ENCODE data around the gene RIIAD1.

The RIIAD1 gene, protein sequence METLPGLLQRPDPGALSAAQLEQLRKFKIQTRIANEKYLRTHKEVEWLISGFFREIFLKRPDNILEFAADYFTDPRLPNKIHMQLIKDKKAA

DNA sequence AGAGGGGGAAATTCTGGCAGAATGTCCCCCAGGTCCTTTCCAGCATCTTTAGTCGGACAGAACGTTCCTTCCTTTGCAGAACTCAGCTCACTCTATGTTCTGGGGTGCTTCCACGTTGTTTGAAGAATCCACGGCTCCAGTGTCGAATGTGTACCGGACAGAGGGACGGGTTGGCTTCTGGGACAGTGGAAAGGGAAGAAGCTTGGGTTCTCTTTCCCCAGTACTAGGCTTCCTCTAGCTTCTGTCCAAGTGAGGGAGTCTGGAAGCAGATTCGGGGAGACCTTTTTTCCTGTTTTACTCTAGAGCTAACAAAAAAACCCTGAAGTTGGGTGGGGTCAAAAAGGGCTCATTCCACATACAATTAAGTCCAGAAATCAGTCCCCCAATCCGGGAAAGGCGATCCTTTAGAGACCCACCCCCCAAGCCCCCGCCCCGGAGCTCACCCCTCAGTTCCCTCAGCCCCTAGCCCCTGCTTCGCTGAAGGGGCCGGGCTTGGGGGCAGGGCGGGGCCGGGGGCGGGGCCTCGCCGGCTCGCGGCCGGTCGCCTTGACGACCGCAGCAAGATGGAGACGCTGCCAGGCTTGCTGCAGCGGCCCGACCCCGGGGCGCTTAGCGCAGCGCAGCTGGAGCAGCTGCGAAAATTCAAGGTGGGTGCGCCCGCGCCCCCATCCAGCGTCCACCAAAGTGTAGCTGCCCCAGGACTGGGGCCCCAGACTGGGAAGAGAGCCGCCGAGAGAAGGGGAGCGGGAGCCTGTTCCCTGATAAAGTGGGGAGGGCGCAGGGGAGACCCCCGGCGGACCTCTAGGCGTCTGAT, at the start of gene RIIAD1:
RIIAD1 (plus strand) TSS at position 549 of the 814 bp plus-strand sequence; CDS start at position 564, 15 bp downstream.
- TF ChIP-seq ZNF623 (tag by site-specific recombination; IDR thresholded peaks at IDR 0.05) (no peak), SP3 (tag by site-specific recombination; IDR thresholded peaks at IDR 0.05) (0 out of 2 replicates have a peak, but pooled peaks have one; percentile 11), HOXA7 (CRISPR knock-in tag; IDR thresholded peaks at IDR 0.05; ENCODE audit: borderline replicate concordance) (no peak)
- TF ChIP-seq, protein P1, sequence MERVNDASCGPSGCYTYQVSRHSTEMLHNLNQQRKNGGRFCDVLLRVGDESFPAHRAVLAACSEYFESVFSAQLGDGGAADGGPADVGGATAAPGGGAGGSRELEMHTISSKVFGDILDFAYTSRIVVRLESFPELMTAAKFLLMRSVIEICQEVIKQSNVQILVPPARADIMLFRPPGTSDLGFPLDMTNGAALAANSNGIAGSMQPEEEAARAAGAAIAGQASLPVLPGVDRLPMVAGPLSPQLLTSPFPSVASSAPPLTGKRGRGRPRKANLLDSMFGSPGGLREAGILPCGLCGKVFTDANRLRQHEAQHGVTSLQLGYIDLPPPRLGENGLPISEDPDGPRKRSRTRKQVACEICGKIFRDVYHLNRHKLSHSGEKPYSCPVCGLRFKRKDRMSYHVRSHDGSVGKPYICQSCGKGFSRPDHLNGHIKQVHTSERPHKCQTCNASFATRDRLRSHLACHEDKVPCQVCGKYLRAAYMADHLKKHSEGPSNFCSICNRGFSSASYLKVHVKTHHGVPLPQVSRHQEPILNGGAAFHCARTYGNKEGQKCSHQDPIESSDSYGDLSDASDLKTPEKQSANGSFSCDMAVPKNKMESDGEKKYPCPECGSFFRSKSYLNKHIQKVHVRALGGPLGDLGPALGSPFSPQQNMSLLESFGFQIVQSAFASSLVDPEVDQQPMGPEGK (tag by site-specific recombination; IDR thresholded peaks at IDR 0.05), result no peak
- Histone ChIP-seq H3K36me3 (ENCODE audit: control insufficient read depth in 2 of 2, insufficient read depth in 1 of 2, low read length in 2 of 2) (no peaks in the 10 kb centered on the region), H3K27ac (ENCODE audit: extremely low read depth, low read depth, low read length) (no peak within 1 kb of the TSS), H3K4me1 (ENCODE audit: control insufficient read depth, insufficient read depth, low read length) (no peaks in the 10 kb centered on the region), H3K4me3 (ENCODE audit: low read depth, low read length) (peak within 1 kb of the TSS; percentile 26), H3K9me3 (ENCODE audit: control insufficient read depth, insufficient read depth, low read depth, low read length) (no peaks in the 10 kb centered on the region)
- CTCF ChIA-PET, result interaction anchor here (0.5 to 1.6 kb wide), 4 partner anchors 10 to 128 kb away, joined by 3 to 11 read pairs (median 6); no protein-coding TSS in a partner anchor
- POLR2A ChIA-PET, result no interaction called here

DNA sequence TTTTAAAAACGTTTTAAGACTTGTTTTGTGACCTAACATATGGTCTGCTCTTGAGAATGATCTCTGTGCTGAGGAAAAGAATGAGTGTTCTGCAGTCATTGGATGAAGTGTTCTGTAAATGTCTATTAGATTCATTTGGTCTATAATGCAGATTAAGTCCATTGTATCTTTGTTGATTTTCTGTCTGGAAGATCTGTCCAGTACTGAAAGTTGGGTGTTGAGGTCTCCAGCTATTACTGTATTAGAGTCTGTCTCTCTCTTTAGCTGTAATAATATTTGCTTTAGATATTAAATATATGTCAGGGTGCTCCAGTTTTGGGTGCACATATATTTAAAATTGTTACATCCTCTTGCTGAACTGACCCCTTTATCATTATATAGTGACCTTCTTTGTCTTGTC, 47.9 kb upstream of the RIIAD1 start:
- ChIA-PET CTCF (interaction anchor here (0.7 kb wide), 1 partner anchor 179 kb away, joined by 3 read pairs; no protein-coding TSS in a partner anchor), POLR2A (no interaction called here)
- no peaks in the 10 kb centered on the region for H3K9me3 ChIP-seq (ENCODE audit: control insufficient read depth, insufficient read depth, low read depth, low read length)
- TF ChIP-seq ZFHX2 (tag by site-specific recombination; conservative IDR thresholded peaks at IDR 0.05), result no peak
- TF ChIP-seq ZNF10 (tag by site-specific recombination; IDR thresholded peaks at IDR 0.05), result no peak
- TF ChIP-seq, protein P2, sequence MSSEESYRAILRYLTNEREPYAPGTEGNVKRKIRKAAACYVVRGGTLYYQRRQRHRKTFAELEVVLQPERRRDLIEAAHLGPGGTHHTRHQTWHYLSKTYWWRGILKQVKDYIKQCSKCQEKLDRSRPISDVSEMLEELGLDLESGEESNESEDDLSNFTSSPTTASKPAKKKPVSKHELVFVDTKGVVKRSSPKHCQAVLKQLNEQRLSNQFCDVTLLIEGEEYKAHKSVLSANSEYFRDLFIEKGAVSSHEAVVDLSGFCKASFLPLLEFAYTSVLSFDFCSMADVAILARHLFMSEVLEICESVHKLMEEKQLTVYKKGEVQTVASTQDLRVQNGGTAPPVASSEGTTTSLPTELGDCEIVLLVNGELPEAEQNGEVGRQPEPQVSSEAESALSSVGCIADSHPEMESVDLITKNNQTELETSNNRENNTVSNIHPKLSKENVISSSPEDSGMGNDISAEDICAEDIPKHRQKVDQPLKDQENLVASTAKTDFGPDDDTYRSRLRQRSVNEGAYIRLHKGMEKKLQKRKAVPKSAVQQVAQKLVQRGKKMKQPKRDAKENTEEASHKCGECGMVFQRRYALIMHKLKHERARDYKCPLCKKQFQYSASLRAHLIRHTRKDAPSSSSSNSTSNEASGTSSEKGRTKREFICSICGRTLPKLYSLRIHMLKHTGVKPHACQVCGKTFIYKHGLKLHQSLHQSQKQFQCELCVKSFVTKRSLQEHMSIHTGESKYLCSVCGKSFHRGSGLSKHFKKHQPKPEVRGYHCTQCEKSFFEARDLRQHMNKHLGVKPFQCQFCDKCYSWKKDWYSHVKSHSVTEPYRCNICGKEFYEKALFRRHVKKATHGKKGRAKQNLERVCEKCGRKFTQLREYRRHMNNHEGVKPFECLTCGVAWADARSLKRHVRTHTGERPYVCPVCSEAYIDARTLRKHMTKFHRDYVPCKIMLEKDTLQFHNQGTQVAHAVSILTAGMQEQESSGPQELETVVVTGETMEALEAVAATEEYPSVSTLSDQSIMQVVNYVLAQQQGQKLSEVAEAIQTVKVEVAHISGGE (tag by site-specific recombination; conservative IDR thresholded peaks at IDR 0.05; ENCODE audit: low read depth), result no peak
- no peak for TF ChIP-seq ZNF175 (tag by site-specific recombination; IDR thresholded peaks at IDR 0.05)
- TF ChIP-seq ZSCAN16 (tag by site-specific recombination; IDR thresholded peaks at IDR 0.05), result no peak
- TF ChIP-seq ZNF214 (tag by site-specific recombination; IDR thresholded peaks at IDR 0.05; ENCODE audit: borderline replicate concordance), result no peak
- TF ChIP-seq ZNF132 (tag by site-specific recombination; IDR thresholded peaks at IDR 0.05; ENCODE audit: borderline replicate concordance), result no peak
- TF ChIP-seq, protein P3, sequence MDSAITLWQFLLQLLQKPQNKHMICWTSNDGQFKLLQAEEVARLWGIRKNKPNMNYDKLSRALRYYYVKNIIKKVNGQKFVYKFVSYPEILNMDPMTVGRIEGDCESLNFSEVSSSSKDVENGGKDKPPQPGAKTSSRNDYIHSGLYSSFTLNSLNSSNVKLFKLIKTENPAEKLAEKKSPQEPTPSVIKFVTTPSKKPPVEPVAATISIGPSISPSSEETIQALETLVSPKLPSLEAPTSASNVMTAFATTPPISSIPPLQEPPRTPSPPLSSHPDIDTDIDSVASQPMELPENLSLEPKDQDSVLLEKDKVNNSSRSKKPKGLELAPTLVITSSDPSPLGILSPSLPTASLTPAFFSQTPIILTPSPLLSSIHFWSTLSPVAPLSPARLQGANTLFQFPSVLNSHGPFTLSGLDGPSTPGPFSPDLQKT (IDR thresholded peaks at IDR 0.05; ENCODE audit: borderline replicate concordance, low read depth, low read length), result no peak
- TF ChIP-seq ZFP3 (tag by site-specific recombination; IDR thresholded peaks at IDR 0.05; ENCODE audit: low read depth), result no peak
- TF ChIP-seq, protein P4, sequence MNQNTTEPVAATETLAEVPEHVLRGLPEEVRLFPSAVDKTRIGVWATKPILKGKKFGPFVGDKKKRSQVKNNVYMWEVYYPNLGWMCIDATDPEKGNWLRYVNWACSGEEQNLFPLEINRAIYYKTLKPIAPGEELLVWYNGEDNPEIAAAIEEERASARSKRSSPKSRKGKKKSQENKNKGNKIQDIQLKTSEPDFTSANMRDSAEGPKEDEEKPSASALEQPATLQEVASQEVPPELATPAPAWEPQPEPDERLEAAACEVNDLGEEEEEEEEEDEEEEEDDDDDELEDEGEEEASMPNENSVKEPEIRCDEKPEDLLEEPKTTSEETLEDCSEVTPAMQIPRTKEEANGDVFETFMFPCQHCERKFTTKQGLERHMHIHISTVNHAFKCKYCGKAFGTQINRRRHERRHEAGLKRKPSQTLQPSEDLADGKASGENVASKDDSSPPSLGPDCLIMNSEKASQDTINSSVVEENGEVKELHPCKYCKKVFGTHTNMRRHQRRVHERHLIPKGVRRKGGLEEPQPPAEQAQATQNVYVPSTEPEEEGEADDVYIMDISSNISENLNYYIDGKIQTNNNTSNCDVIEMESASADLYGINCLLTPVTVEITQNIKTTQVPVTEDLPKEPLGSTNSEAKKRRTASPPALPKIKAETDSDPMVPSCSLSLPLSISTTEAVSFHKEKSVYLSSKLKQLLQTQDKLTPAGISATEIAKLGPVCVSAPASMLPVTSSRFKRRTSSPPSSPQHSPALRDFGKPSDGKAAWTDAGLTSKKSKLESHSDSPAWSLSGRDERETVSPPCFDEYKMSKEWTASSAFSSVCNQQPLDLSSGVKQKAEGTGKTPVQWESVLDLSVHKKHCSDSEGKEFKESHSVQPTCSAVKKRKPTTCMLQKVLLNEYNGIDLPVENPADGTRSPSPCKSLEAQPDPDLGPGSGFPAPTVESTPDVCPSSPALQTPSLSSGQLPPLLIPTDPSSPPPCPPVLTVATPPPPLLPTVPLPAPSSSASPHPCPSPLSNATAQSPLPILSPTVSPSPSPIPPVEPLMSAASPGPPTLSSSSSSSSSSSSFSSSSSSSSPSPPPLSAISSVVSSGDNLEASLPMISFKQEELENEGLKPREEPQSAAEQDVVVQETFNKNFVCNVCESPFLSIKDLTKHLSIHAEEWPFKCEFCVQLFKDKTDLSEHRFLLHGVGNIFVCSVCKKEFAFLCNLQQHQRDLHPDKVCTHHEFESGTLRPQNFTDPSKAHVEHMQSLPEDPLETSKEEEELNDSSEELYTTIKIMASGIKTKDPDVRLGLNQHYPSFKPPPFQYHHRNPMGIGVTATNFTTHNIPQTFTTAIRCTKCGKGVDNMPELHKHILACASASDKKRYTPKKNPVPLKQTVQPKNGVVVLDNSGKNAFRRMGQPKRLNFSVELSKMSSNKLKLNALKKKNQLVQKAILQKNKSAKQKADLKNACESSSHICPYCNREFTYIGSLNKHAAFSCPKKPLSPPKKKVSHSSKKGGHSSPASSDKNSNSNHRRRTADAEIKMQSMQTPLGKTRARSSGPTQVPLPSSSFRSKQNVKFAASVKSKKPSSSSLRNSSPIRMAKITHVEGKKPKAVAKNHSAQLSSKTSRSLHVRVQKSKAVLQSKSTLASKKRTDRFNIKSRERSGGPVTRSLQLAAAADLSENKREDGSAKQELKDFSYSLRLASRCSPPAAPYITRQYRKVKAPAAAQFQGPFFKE (tag by site-specific recombination; IDR thresholded peaks at IDR 0.05; ENCODE audit: borderline replicate concordance), result no peak
- H3K36me3 ChIP-seq (ENCODE audit: control insufficient read depth in 2 of 2, insufficient read depth in 1 of 2, low read length in 2 of 2), result peaks cover 5 to 23% of the 10 kb centered on the region in 2 experiments; a peak in 2 of 3 replicates
- H3K4me3 ChIP-seq (ENCODE audit: low read depth, low read length), result no peak overlapping the region
- no peaks in the 10 kb centered on the region for H3K4me1 ChIP-seq (ENCODE audit: control insufficient read depth, insufficient read depth, low read length)
- no peak overlapping the region for H3K27ac ChIP-seq (ENCODE audit: extremely low read depth, low read depth, low read length)
